ENCODE measurements around the gene OGDH.
A peak's percentile ranks its signal among the peaks of the same experiment; 100 is the strongest.
"Not testable (repeated sequence)": the region's sequence is repeated elsewhere in the genome, so short reads cannot be mapped to it uniquely, and the experiment has no call there.

Gene OGDH

GRCh38 chr7:44606341-44607140, at the start of gene OGDH:
Gene OGDH (plus strand): TSS chr7:44606627. CDS start chr7:44624344, 17,717 bp downstream.
- DNase-seq (ENCODE audit: low spot score): peak; percentile 95

GRCh38 chr7:44557485-44557884, 48.9 kb upstream of the OGDH start:
- DNase-seq (ENCODE audit: low spot score): no peak

GRCh38 chr7:44559485-44559884, 46.9 kb upstream of the OGDH start:
- DNase-seq (ENCODE audit: low spot score): no peak

GRCh38 chr7:44561481-44561880, 44.9 kb upstream of the OGDH start:
- DNase-seq (ENCODE audit: low spot score): no peak

- DNase-seq (ENCODE audit: low spot score): no peak
These were observed 44.3 kb upstream of the OGDH start for GRCh38 chr7:44561962-44562621.

GRCh38 chr7:44562622-44562962, 43.8 kb upstream of the OGDH start:
- DNase-seq (ENCODE audit: low spot score): not testable (repeated sequence)

GRCh38 chr7:44563171-44563679, 43.2 kb upstream of the OGDH start:
- no peak for DNase-seq (ENCODE audit: low spot score)

GRCh38 chr7:44564606-44565005, 41.8 kb upstream of the OGDH start:
- DNase-seq (ENCODE audit: low spot score): no peak

- peak; percentile 57 for DNase-seq (ENCODE audit: low spot score)
These were observed 41.2 kb upstream of the OGDH start for GRCh38 chr7:44565097-44565794.

GRCh38 chr7:44565795-44566559, 40.5 kb upstream of the OGDH start:
- no peak for DNase-seq (ENCODE audit: low spot score)

- no peak for DNase-seq (ENCODE audit: low spot score)
These were observed 39.7 kb upstream of the OGDH start for GRCh38 chr7:44566680-44567079.

- no peak for DNase-seq (ENCODE audit: low spot score)
These were observed 38.5 kb upstream of the OGDH start for GRCh38 chr7:44567884-44568283.

GRCh38 chr7:44568771-44569560, 37.5 kb upstream of the OGDH start:
- DNase-seq (ENCODE audit: low spot score): no peak

- no peak for DNase-seq (ENCODE audit: low spot score)
These were observed 36.5 kb upstream of the OGDH start for GRCh38 chr7:44569959-44570358.

GRCh38 chr7:44572771-44573170, 33.7 kb upstream of the OGDH start:
- DNase-seq (ENCODE audit: low spot score): no peak

GRCh38 chr7:44573464-44574286, 32.8 kb upstream of the OGDH start, which contains the start of gene DDX56:
Gene DDX56 (minus strand): TSS chr7:44573908. CDS start chr7:44573895, 13 bp downstream.
- peak; percentile 97 for DNase-seq (ENCODE audit: low spot score)

- no peak for DNase-seq (ENCODE audit: low spot score)
These were observed 32.0 kb upstream of the OGDH start for GRCh38 chr7:44574287-44574872.

GRCh38 chr7:44575054-44575453, 31.4 kb upstream of the OGDH start:
- no peak for DNase-seq (ENCODE audit: low spot score)

- DNase-seq (ENCODE audit: low spot score): no peak
These were observed 30.2 kb upstream of the OGDH start for GRCh38 chr7:44576228-44576627.

Data from kidney capillary endothelial cell (primary cell).